GM23338 (cell line): ENCODE data around the gene RSPRY1.

Experiments
- CREB1 ChIP-seq: fragments of 250-450 bp; sonication (Bioruptor Pico); IDR thresholded peaks from 2 replicates; pipeline ENCODE4 v1.5.0; 2020; ENCODE audit warnings: low read depth, mild to moderate bottlenecking, moderate library complexity
- CTCF ChIP-seq, 2 experiments: fragments of 200-600 bp in 1 of 2; sonication (generic) in 1 of 2; conservative IDR thresholded peaks; 2 replicates each; pipeline versions ENCODE4 v1.5.1 to v1.6.1; 2016 to 2017; ENCODE audit warnings: antibody characterized with exemption in 2 of 2, low read depth in 2 of 2, mild to moderate bottlenecking in 2 of 2, moderate library complexity in 1 of 2
- EZH2 ChIP-seq: fragments of 200-600 bp; sonication (generic); IDR thresholded peaks from one replicate; pipeline ENCODE4 v1.8.0; 2017; ENCODE audit warnings: antibody characterized with exemption, mild to moderate bottlenecking, low read depth; ENCODE audit not compliant: unreplicated experiment
- EZH2phosphoT487 ChIP-seq: fragments of 200-600 bp; sonication (generic); IDR thresholded peaks from one replicate; pipeline ENCODE4 v1.8.1; 2018; ENCODE audit warnings: antibody characterized with exemption; ENCODE audit not compliant: unreplicated experiment
- NANOG ChIP-seq: IDR thresholded peaks from 2 replicates; pipeline ENCODE4 v1.6.1; 2016; ENCODE audit warnings: antibody characterized with exemption, borderline replicate concordance
- POLR2AphosphoS5 ChIP-seq: IDR thresholded peaks from 2 replicates; pipeline ENCODE4 v1.6.1; 2016; ENCODE audit warnings: antibody characterized with exemption, low read depth
- REST ChIP-seq: IDR thresholded peaks from one replicate; pipeline ENCODE4 v1.6.1; 2018; ENCODE audit warnings: antibody characterized with exemption; ENCODE audit not compliant: unreplicated experiment

GRCh38 chr16:57251352-57251751 is 65.2 kb downstream of the RSPRY1 start:
- no peak for TF ChIP-seq EZH2
- TF ChIP-seq CTCF (conservative IDR thresholded peaks at IDR 0.05; ENCODE audit: low read depth in 2 of 2) = no peak
- TF ChIP-seq NANOG = no peak
- TF ChIP-seq POLR2AphosphoS5 = no peak
- TF ChIP-seq EZH2phosphoT487 = no peak
- no peak for TF ChIP-seq CREB1 (CRISPR knock-in tag)
- TF ChIP-seq REST = no peak
